Panc1 (cell line): ENCODE data around the gene LHPP. TPM values are rescaled to one million over a fixed set of nuclear protein-coding genes. Genes with fewer than 3 reads are reported as not detected.

Source experiments
- ATAC-seq: fragments of 200-7000 bp; cut with Tn5 transposase; 2 replicates; pipeline ENCODE4 v1.9.1; 2020; ENCODE audit warnings: mild to moderate bottlenecking, moderate library complexity
- BruUV-seq: library from RNA; stranded (reverse); fragments of 400-500 nt; replicated peaks from 2 replicates; lab custom pipeline; 2021; lab: Mats Ljungman, UMichigan
- CTCF ChIA-PET: fragments of 300-600 bp; sonication (Branson Sonifier 250); formaldehyde crosslinking; loops from one replicate; lab custom pipeline; 2022; ENCODE audit warnings: antibody characterized with exemption; lab: Charles Lee
- POLR2A ChIA-PET: fragments of 300-600 bp; sonication (Branson Sonifier 250); formaldehyde crosslinking; loops from one replicate; lab custom pipeline; 2022; ENCODE audit warnings: antibody characterized with exemption; lab: Charles Lee
- DNase-seq: peaks from one replicate; pipeline ENCODE4 v3.0.0-alpha.2; 2010; ENCODE audit warnings: low read depth, low spot score
- H3K27ac ChIP-seq: 2 replicates; pipeline ENCODE4 v1.5.1; 2011; ENCODE audit warnings: mild to moderate bottlenecking, low read length, inconsistent platforms
- H3K27me3 ChIP-seq: fragments of 200-500 bp; sonication (Bioruptor generic); 2 replicates; pipeline ENCODE4 v1.6.0; 2014; ENCODE audit warnings: low read length, inconsistent platforms; ENCODE audit not compliant: control insufficient read depth, insufficient read depth
- H3K36me3 ChIP-seq: fragments of 200-500 bp; sonication (Bioruptor generic); 2 replicates; pipeline ENCODE4 v1.5.1; 2014; ENCODE audit warnings: inconsistent platforms, mild to moderate bottlenecking, low read length, moderate library complexity; ENCODE audit not compliant: control insufficient read depth, insufficient read depth
- H3K4me1 ChIP-seq: 2 replicates; pipeline ENCODE4 v1.5.1; 2011; ENCODE audit warnings: inconsistent platforms, mild to moderate bottlenecking, low read length, moderate library complexity; ENCODE audit not compliant: control insufficient read depth, insufficient read depth
- H3K4me3 ChIP-seq, 2 experiments: 2 replicates each; pipeline ENCODE4 v1.5.1; 2011 to 2012; ENCODE audit warnings: low read depth in 2 of 2, low read length in 2 of 2, mild to moderate bottlenecking in 2 of 2, inconsistent platforms in 1 of 2, moderate library complexity in 1 of 2
- H3K9me3 ChIP-seq: fragments of 200-500 bp; sonication (Bioruptor generic); 2 replicates; pipeline ENCODE4 v1.5.1; 2014; ENCODE audit warnings: low read depth, mild to moderate bottlenecking, inconsistent platforms, low read length, moderate library complexity; ENCODE audit not compliant: control insufficient read depth, insufficient read depth
- CTCF ChIP-seq: fragments of 450-650 bp; IDR thresholded peaks from 2 replicates; pipeline ENCODE4 v1.5.1; 2017; ENCODE audit warnings: mild to moderate bottlenecking
- POLR2AphosphoS5 ChIP-seq: IDR thresholded peaks from 2 replicates; pipeline ENCODE4 v1.6.1; 2012; ENCODE audit warnings: mild to moderate bottlenecking, low read depth, low read length, moderate library complexity
- REST ChIP-seq, 2 experiments: IDR thresholded peaks; 2 replicates each; pipeline ENCODE4 v1.6.1; 2011 to 2012; ENCODE audit warnings: low read depth in 2 of 2, control low read depth in 1 of 2, low read length in 1 of 2, mild to moderate bottlenecking in 1 of 2, moderate library complexity in 1 of 2; ENCODE audit not compliant: insufficient read depth in 1 of 2
- SIN3A ChIP-seq: IDR thresholded peaks from 2 replicates; pipeline ENCODE4 v1.6.1; 2012; ENCODE audit warnings: low read depth, mild to moderate bottlenecking, low read length, moderate library complexity, borderline replicate concordance; ENCODE audit not compliant: insufficient read depth
- TCF7L2 ChIP-seq: IDR thresholded peaks from 2 replicates; pipeline ENCODE4 v1.6.1; 2011; ENCODE audit warnings: mild to moderate bottlenecking, low read depth, low read length, inconsistent platforms
- in situ Hi-C: cut with HindIII; loops from 2 replicates; pipeline ENCODE4 v1.10.0; 2016; ENCODE audit warnings: low sequenced_read_pairs, low pct_unique_long_range_greater_than_20kb
- intact Hi-C: fragments of 100-400 bp; cut with micrococcal nuclease; formaldehyde crosslinking; loops from one replicate; pipeline ENCODE4 v1.10.0; 2022; ENCODE audit not compliant: unreplicated experiment
- total RNA-seq: library from RNA; stranded (reverse); gene quantifications from one replicate; pipeline ENCODE4 v1.2.1, GENCODE V29; 2021; ENCODE audit not compliant: unreplicated experiment

Gene LHPP
- total RNA-seq, 1 experiment from 2014 or later = 15.0 TPM

GRCh38 chr10:124537166-124537725, 75.6 kb downstream of the LHPP start:
- BruUV-seq = no TSS peak
- CTCF ChIA-PET = no interaction called here
- no peak for DNase-seq
- Histone ChIP-seq H3K27me3 (no peaks in the 10 kb centered on the region), H3K27ac (no peak overlapping the region), H3K4me3 (no peak overlapping the region), H3K36me3 (no peaks in the 10 kb centered on the region), H3K4me1 (no peaks in the 10 kb centered on the region), H3K9me3 (no peaks in the 10 kb centered on the region)
- TF ChIP-seq SIN3A = no peak
- TF ChIP-seq POLR2AphosphoS5 = no peak
- no peak for TF ChIP-seq TCF7L2
- TF ChIP-seq REST (IDR thresholded peaks at IDR 0.05; ENCODE audit: insufficient read depth in 1 of 2, low read depth in 2 of 2, low read length in 1 of 2) = no peak
- no peak for TF ChIP-seq CTCF
- no peak for ATAC-seq
- intact Hi-C loops (loop anchor here (10.0 kb wide), 1 partner anchor 288 kb away; no protein-coding TSS in a partner anchor), in situ Hi-C loops (no loop called here)
- POLR2A ChIA-PET = no interaction called here

GRCh38 chr10:124537891-124538290, 76.3 kb downstream of the LHPP start:
- in situ Hi-C loops = no loop called here
- ChIA-PET CTCF (interaction anchor here (0.6 to 1.6 kb wide), 2 partner anchors 204 to 236 kb away, joined by 3 to 6 read pairs; no protein-coding TSS in a partner anchor), POLR2A (no interaction called here)
- TF ChIP-seq TCF7L2 (no peak), POLR2AphosphoS5 (no peak), CTCF (no peak), REST (IDR thresholded peaks at IDR 0.05; ENCODE audit: insufficient read depth in 1 of 2, low read depth in 2 of 2, low read length in 1 of 2) (no peak), SIN3A (no peak)
- Histone ChIP-seq H3K4me3 (no peak overlapping the region), H3K27me3 (no peaks in the 10 kb centered on the region), H3K27ac (no peak overlapping the region), H3K4me1 (no peaks in the 10 kb centered on the region), H3K36me3 (no peaks in the 10 kb centered on the region), H3K9me3 (no peaks in the 10 kb centered on the region)
- DNase-seq (no peak), ATAC-seq (no peak)
- BruUV-seq = no TSS peak
- intact Hi-C loops = loop anchor here (10.0 kb wide), 1 partner anchor 287 kb away; no protein-coding TSS in a partner anchor
